Stimulated activated naive CD4-positive, alpha-beta T cell (primary cell): ENCODE data around the gene DTX2.
"Not testable (repeated sequence)": the region's sequence is repeated elsewhere in the genome, so short reads cannot be mapped to it uniquely, and the experiment has no call there.

Experiments
- DNase-seq, 6 experiments: peaks; one replicate each; lab custom pipeline; 2025; lab: John Stamatoyannopoulos, UW

Gene DTX2

GRCh38 chr7:76492139-76492538 lies 30.6 kb downstream of the DTX2 start:
- not testable (repeated sequence) for DNase-seq

DNA sequence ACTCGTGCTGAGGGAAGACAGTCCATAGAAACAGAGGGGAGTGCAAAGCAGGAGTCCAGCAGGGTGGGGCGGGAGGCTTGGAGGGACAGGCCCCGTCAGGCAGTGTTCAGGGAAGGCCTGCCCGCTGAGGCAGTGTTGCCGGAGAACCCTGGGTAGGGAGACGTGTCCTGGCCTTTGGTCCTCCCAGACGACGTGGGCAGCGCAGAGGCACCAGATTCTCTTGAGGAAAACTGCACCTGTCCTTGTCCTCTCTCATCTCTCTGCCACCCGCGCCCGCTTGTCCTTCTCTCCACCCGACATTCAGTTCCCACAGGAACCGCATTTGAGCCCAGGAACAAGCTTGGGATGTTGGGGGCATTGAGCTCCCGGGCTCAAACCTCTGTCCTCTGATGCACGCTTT lies 34.2 kb downstream of the DTX2 start:
- DNase-seq: not testable (repeated sequence)

DNA sequence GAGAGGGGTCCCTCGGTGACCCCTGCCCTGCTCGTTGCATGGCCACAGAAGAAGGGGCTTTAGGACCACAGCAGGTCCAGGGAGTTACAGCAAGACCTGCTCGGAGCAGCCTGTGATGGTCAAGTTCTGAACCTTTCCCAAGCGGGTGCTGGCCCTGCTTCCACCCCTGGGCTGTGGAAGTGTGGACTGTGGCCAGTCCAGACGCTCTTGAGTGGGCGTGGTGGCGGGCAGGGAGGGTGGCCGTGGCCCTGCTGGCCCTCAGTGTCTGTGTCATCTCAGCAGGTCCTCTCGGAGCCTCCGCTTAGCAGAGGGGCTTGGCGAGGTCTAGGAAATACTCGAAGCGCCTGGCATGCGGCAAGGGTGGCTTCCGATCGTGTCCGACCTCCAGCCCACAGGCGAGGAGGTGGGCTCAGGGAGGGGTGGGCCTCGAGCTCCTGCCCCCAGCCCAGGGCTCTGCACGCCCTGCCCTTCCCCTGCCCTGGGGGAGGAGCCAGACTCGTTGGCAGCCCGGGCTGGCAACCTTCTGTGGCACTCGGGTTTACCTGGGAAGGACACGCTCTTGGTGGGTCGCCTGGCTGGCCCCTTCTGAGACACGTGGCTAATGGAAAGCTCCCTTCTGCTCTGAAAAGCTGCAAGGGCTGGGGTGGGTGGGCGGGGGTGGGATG lies 36.5 kb downstream of the DTX2 start:
- not testable (repeated sequence) for DNase-seq

- DNase-seq: not testable (repeated sequence)
Measured at GRCh38 chr7:76498583-76499200, 37.2 kb downstream of the DTX2 start.

DNA sequence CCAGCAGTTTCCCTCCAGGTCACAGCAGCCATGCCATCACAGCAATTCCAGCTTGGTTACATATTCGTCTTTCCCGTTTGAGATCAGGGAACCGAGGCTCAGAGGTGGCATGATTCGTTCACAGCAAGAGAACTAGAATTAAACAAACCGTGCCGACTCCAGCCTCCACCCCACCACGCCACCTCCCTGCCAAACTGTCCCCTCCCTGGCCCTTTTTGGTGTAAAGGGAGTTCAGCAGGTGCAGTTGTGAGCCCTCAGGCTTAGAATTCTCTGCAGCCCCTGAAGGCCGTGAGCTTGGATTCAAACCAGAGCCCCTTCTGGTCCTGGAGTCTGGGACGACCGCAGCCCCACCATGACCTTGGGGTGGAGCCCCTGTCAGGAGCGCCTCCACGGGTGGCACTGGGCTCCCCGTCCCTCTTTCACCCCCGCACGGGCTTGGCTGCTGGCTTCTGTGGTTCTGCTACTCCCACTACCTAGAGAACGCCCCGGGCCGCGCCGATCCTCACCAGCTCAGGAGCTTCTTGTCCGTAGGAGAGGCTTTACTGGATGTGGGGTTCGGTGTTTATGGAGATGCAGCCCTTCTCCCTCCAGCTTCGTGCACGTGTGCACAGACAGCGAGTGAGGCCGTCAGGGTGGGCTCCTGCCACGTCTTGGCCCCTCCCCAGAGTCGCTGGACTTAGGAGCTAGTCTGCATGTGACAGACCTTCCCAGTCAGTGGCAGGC lies 37.9 kb downstream of the DTX2 start:
- DNase-seq: peak in 1 of 6 experiments; percentile 9

- not testable (repeated sequence) for DNase-seq
Measured at GRCh38 chr7:76499924-76500241, 38.4 kb downstream of the DTX2 start.

GRCh38 chr7:76502224-76502623 lies 40.7 kb downstream of the DTX2 start:
- DNase-seq: not testable (repeated sequence)

DNA sequence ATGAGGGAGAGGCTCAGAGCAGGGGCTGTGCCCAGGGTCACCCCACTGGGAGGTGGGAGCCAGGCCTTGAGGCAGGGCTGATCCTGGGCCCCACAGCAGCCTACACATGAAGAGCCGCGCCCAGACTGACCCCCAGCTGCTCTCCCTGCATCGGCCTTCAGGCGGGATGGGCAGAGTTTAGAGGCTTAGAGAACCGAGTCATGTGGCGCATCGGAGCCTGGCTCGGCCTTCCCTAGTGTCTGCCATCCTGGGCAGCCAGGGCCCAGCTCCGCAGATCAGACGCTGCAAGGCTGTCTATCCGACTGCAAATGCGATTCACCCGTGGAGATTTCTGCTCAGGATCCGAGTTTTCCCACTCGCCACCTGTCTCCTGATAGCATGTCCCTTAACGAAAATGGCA lies 41.3 kb downstream of the DTX2 start:
- not testable (repeated sequence) for DNase-seq

DNA sequence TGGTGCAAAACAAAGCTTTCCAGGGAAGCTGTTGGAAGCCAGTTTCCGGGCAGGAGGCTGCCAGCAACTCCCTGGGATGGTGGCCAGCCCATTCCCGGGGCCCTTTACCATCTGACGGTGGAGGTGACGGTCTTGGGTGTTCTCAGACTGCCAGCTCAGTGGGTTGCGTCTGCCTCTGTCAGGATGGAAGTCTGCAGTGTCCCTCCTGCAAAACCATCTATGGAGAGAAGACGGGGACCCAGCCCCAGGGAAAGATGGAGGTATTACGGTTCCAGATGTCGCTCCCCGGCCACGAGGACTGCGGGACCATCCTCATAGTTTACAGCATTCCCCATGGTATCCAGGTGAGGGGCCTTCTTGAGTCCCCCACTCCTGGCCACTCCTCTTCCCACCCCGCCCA lies 41.7 kb downstream of the DTX2 start:
- DNase-seq: not testable (repeated sequence)

DNA sequence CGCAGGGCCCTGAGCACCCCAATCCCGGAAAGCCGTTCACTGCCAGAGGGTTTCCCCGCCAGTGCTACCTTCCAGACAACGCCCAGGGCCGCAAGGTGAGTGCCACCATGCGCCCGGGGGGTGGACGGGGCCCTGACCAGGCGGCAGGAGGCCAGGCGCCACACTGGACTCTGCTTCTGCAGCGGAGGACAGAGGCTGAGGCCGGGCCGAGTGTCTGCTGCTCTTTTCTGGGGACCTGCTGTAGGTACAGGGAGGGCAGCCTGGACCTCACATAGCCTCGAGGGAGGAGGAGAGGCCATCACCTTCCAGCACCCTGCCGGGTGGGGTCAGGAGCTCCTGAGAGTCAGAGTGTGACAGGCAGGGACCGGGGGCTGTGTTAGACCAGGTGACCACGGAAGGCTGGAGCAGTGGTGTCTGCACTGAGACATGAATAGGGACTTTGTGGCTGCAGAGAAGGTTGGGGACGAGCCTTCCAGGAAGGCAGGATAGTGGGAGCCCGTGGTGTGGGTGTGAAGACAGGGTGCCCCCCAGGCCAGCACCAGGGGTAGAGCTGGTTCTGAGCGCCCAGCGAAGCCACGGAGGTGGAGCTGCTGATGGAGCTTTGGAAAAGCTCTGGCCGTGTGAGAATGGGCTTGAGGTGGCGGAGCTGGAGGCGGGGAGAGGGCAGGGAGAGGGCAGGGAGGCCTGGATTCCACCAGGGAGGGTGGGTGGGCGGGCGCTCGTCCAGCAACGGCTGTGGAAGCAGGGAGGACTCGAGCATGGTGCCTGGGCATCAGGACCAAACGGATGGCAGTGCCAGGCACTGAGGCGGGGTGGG lies 43.0 kb downstream of the DTX2 start:
- not testable (repeated sequence) for DNase-seq

DNA sequence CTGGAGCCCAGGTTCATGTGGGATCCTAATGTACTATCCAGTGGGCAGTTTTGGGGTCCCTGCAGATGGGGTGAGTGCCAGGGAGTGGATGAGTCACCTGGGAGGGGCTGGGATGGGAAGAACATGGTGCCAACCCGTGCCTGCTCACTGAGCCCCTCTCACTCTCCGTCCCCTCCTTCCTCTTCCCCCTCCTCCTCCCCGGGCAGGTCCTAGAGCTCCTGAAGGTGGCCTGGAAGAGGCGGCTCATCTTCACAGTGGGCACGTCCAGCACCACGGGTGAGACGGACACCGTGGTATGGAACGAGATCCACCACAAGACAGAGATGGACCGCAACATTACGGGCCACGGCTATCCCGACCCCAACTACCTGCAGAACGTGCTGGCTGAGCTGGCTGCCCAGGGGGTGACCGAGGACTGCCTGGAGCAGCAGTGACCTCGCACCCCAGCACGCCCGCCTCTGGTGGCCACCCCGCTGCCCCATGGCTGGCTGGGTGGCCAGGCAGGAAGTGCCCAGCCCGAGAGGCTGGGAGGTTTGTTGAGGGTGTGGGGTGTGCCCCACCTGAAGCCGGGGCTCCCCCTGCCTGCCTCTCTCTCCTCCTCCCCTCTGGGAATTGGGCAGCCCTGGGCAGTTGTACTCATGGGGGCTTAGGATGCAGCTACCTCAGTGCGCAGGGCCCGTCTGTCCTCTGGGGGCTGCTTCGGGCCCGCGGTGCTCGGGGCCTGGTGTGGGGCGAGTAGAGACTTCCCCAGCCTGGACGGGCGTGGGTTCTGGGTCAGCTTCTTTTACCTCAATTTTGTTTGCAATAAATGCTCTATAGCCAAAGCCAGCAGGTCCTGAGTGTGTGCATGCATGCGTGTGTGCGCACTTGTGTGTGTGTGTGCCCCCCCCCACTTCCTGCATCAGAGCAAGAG lies 43.9 kb downstream of the DTX2 start:
- no peak for DNase-seq

GRCh38 chr7:76506081-76506440 lies 44.6 kb downstream of the DTX2 start:
- DNase-seq: no peak

DNA sequence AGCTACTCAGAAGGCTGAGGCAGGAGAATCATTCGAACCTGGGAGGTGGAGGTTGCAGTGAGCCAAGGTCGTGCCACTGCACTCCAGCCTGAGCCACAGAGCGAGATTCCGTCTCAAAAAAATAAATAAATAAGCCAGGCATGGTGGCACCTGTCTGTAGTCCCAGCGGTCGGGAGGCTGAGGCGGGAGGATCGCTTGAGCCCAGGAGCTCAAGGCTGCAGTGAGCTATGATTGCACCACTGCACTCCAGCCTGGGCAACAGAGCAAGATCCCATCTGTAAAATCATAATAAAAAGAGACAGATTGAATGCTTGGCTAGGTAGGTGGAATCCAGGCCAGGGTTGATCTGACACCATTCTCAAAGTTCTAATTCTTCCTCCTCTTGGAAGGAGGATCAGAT lies 45.1 kb downstream of the DTX2 start:
- DNase-seq: not testable (repeated sequence)

- no peak for DNase-seq
Measured at GRCh38 chr7:76507723-76508406, 46.4 kb downstream of the DTX2 start.

DNA sequence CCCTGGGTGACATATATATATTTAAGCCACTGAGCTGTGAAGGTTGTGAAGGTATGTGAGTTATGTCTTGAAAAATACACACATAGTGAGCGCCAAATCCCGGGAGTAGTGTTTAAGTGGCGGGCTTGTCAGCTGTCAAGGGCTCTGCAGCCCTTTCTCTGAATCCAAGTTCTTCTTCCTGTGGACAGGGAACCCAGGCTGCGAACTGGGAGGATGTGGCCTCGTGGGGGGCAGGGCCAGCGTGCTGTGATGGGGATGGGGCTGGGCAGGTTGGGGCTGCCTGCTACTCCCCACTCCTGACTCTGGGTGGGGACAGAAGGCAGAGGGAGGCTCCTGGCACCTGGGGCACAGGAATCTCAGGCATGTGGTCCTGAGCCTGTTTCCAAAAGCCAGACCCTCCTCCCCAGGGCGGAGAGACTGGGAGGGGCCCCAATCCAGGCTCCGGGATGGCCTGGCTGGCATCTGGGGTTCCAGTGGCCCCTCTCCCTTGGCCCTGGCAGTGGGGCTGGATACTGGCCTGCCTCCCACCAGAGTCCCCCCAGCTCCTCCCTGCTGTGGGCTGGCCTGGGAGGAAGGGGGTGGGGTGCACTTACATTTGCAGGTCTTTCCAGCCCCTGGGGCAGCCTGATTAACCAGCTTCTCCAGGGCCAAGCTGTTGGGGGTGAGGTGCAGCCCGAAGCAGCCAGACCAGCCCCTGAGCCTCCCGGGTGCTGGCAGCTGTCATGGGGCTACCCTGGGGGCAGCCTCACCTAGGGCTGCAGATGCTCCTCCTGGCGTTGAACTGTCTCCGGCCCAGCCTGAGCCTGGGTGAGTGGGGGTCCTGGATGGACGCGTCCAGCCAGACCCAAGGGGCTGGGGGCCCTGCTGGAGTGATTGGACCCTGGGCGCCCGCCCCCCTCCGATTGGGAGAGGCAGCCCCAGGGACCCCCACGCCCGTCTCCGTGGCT lies 48.7 kb downstream of the DTX2 start, which contains the start of gene UPK3B:
Gene UPK3B, plus strand, starts transcription at position 622 of the 947 bp plus-strand sequence. Its CDS starts 101 bp downstream, at position 723.
- DNase-seq: no peak

DNA sequence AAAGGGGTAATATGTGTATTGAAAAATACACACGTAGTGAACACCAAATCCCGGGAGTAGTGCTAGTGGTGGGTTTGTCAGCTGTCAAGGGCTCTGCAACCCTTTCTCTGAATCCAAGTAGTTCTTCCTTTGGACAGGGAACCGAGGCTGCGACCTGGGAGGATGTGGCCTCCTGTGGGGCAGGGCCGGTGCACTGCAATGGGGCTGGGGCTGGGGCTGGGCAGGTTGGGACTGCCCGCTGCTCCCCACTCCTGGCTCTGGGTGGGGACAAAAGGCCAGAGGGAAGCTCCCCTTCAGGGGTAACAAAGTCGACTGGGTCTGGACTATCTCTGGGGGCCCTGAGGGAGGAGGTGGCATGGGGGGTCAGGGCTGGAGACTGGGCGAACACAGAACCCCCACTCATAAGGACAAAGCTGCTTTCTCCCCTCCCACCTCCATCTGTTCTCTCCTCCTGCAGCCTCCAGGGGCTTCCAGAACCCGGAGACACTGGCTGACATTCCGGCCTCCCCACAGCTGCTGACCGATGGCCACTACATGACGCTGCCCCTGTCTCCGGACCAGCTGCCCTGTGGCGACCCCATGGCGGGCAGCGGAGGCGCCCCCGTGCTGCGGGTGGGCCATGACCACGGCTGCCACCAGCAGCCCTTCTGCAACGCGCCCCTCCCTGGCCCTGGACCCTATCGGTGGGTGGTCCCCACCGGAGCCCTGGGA lies 49.8 kb downstream of the DTX2 start:
- not testable (repeated sequence) for DNase-seq

DNA sequence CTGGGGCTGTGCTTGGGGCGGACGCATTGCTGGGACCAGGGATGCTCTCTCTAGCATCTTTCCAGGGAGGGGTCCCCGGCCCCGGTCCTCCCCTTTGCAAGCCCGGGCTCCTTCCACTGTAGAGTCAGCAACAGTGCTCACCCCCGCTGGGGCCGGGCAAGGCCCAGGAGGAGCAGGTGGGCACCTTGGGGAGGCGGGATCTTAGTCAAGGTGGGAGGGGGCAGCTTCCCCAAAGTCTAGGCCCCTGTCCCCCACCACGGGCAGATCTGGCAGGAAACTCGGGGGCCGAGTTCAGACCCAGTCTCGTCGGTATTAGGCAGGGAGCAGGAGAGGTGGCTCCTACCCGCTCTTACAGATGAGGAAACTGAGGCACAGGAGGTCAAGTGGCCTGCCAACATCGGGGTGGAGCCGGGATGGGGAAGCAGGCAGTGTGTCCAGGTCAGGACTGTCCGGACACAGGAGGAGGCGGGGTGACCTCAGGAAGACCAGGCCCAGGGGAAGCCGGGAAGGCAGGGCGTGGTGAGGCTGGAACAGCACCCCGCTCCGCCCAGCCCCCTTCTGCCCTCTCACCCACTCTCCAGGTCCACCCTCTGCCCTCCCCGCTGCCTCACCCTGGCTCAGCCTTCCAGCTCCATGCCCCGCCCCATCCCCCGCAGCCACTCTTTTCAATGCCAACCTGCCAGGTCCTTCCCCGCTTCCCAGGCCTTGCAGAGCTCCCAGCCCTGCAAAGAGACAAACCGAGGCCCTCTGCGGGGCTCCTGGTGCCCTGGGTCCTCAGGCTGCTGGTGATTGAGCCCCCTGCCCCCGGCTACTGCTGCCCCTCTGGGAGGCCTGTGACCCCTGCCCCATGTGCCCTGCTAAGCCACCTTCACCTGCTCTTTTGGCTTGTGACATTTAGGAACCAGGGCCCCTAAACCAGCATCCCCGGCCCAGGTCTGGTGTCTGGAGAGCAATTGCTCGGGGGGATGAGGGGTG lies 50.7 kb downstream of the DTX2 start:
- not testable (repeated sequence) for DNase-seq
